GM18502 (cell line): ENCODE data around the gene CIAO2A.
A peak's percentile ranks its signal among the peaks of the same experiment; 100 is the strongest.

ENCODE experiments used
- ATAC-seq: cut with Tn5 transposase; IDR thresholded peaks from one replicate; pipeline ENCODE4 v1.9.1; 2021; ENCODE audit warnings: mild to moderate bottlenecking; ENCODE audit not compliant: unreplicated experiment, poor library complexity

CIAO2A gene

DNA sequence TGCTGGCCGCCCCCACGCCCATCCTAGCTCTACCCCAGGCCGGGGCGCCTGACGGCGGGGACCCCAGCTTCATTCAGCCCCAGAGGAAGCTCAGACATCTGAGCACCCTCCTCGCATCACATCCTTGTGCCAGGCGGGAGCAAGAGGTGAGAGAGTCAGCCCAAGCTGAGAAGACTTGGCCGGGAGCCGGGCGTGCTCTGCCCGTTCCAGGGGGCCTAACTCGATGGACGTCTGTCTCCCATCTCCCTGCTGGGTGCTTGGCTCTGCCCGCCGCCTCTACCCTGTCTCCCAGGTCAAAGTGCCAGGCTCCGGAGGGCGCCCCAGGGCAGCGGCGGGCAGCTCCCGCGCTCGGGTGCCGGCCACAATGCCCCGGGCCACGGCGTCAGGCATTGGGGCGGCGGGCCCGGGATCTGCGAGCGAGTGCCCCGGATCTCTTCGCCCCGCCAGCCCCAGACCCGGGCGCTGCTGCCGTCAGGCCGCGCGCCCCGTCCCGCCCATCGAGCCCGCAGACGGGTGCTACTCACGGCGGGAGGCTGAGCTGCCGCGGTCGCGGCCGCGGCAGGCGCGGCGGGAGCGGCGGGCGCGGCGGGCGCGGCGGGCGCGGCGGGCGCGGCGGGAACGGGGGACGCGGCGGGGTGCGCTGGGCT is 47.7 kb downstream of the CIAO2A start:
- ATAC-seq = peak; percentile 31

GRCh38 chr15:64045101-64045435 is 48.6 kb downstream of the CIAO2A start:
- ATAC-seq = no peak

DNA sequence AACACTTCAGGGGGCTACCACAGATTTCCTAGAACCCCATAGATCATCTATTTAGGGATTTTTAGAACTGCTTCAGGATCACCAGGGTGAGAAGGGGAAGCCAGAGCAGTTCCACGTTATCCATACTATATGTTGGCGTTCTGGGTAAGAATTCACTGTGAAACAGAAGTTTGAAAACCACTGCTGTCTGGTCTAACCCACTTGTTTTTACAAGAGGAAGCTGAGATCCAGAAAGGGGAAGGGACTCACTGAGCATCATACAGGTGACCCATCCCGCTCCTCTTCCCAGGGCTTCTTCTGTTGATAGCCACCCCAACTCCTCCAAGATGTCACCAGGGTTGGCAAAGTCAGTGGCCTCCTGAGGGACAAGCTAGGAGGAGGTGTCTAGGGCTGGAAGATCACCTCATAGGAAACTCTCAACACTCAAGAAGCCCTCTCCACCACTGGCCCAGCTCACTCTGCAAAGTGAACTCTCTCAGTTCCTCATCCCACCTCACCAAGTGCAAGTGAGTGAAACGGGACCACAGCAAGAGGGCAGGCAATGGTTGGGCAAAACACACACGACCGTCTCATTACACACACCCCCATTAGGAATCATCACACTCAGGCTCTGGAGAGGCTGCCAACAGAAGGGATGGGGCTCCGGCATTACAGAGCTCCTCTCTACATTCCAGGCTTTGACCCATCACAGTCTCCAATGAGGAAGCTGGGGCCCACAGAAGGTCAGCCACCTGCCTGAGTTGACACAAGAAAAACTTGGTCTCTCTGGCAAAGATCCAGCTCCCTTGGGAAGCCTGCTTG is 49.1 kb downstream of the CIAO2A start:
- peak; percentile 66 for ATAC-seq

- ATAC-seq = no peak
Measured at GRCh38 chr15:64038878-64039610, 54.6 kb downstream of the CIAO2A start.

DNA sequence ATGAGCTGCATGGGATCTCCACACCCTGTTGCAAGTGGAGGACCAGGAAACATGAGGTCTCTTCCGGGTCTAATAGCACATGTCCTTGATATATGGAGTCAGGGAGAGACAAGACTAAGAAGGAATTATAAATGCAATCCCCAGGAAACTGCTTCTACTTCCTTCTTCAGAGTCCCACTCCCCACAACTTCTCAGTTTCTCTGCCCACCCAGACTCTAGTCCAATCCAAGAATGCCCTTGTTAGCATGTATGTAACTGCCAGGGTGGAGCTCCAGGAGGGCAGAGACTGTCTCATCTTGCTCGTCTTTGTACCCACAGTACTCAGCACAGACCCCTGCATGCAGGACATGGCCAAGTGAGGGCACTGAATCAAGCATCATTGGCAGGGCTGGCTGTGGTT is 55.7 kb downstream of the CIAO2A start:
- ATAC-seq = no peak

GRCh38 chr15:64037116-64037515 is 56.5 kb downstream of the CIAO2A start:
- ATAC-seq = no peak

DNA sequence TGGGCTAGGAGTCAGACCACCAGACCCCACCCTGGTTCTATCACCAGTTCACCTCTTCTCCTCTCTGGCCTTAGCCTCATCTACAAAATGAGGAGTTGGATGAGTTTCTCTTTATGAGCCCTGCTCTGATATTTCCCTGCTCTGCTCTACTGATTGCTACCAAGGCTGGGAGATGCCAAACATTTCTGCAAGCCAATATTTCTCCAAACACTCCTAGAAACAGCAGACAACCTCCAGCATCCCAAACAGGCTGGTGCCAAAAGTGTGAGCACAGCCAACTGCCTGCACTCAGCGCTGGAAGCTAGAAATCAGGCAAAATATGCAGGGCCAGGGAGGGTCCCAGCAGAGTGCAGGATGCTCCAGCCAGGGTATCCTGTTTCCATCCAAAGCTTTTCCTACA is 58.1 kb downstream of the CIAO2A start:
- no peak for ATAC-seq

DNA sequence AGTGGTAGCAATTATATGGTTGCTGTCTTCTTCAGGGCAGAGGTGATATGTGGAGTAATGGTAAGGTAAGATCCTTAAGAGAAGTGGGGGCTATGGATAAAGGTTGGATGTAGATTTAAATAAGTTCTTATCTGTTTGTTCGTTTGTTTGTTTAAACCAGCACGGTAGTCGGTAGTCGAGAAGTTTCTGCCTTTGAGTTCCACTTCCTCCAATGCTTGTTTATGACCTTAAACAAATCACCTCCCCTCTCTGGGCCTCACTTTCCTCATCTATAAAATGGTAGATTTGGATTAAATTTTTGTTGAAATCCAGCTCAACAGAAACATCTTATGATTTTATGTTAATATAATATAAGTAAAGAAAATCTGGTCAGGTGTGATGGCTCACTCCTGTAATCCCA is 59.1 kb downstream of the CIAO2A start:
- ATAC-seq = no peak

DNA sequence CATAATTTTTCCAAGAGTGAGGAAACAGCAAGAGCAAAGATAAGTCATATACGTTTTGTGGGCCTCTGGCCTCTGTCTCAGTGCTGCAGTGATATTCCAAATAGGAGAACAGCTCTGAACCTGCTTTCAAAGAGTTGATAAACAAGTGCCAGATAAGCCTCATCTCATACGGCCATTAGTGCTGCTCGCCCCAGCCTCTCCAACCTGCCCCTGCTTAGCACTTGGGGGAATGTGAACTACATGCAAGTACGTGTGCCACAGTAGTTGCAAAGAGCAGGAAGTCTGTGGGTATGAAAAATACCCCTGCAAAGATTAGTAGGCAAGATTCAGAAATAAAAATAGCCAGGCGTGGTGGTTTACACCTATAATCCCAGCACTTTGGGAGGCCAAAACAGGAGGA is 61.3 kb downstream of the CIAO2A start:
- ATAC-seq = no peak

DNA sequence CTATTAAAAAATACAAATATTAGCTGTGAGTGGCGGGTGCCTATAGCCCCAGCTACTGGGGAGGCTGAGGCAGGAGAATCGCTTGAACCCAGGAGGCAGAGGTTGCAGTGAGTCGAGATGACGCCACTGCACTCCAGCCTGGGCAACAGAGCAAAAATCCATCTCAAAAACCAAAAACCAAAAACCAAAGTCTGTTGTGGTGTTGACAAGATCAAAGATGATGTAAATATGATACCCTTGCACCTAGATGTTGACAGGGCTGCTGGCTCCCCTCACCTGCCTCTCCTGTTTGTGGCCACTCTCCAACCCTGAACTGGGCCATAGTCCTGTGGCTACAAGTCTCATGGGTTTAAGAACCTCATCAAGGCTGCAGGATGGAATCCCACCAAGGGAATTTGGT is 63.5 kb downstream of the CIAO2A start:
- no peak for ATAC-seq

GRCh38 chr15:64029633-64030032 is 64.0 kb downstream of the CIAO2A start:
- no peak for ATAC-seq

DNA sequence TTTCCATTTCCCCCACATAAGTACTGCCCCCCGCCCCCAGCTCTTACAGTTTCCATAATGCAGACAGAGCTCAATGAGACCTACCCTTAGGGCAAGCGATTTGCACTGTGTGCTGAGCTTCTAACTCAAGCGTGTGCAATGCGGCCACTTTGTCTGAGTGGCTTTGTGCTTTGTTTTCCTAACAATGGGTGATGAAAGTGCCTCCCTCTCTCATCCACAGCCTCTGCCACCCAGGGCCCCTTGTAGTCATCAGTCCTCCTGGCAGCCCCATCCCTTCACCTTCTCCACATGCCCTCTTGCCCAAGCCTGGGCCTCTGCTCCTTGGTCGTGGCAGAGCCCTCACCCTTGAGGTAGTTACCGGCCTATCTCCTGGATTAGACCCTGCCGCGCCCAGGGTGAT is 64.5 kb downstream of the CIAO2A start:
- ATAC-seq = no peak

GRCh38 chr15:64026591-64026990 is 67.0 kb downstream of the CIAO2A start:
- ATAC-seq = no peak

DNA sequence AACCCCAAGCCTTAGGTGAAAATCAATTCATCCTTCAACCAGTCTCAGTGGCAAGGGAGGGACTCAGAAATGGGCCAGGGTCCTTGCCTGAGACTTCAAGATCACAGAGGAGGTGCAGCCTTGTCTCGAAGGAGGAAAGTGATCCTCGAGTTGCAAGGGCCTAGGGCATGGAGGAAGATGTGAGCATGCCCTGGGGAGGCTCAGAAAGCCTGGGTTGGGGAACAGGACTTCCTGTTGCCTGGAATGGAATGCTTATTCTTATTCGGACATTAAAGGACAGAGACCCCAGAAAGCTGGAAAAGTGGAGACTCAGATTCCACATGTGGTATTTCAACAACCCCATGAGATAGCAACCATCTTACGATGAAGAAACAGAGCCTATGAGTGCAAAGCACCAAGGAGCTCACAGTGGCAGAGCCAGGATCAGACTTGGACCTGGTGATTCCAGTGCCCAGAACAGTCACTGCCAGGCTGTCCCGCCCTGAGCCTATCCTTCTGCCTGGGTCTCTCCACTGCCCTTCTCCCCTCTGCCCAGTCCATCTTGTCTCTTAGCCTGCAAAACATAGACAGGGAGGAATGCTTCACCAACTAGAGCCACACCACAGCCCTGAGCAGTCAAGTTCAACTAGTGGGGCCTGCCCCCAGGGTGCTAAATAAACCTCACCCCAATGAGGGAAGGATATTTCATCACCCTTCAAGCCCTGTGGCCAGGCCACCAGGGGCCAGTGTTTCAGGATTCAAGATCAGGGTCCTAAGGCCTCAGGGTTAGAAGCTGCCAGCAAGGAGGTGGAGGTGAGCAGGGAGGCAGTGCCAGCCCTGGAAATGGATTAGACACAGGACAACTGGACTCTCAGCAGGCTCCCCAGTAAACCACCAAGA is 69.2 kb downstream of the CIAO2A start:
- no peak for ATAC-seq

- ATAC-seq = no peak
Measured at GRCh38 chr15:64023220-64023619, 70.4 kb downstream of the CIAO2A start.

DNA sequence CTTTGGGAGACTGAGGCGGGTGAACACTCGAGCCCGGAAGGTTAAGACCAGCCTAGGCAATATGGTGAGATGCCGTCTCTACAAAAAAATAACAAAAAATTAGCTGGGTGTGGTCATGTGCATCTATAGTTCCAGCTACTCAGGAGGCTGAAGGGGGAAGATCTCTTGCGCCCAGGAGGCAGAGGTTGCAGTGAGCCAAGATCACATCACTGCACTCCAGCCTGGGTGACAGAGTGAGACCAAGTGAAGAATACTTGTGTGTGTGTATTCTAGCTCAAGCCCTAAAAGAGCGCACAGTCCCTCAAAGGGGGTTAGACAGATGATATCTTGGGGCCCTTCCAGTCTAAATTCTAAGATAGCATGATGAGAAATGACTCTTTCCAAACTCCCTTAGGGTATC is 71.1 kb downstream of the CIAO2A start:
- ATAC-seq = no peak
